ENCODE data around the gene CEND1. TPM values are rescaled to one million over a fixed set of nuclear protein-coding genes. Genes with fewer than 3 reads are reported as not detected.

CEND1 gene
- total and polyA plus RNA-seq, 2 of the 13 experiments (the other 11 are each of a cell fraction or from before 2014, with no cell fraction given) = not detected

- TF ChIP-seq ZBTB4 (CRISPR knock-in tag; IDR thresholded peaks at IDR 0.05; ENCODE audit: borderline replicate concordance) (peak; percentile 26; the same call in 1 of the 2 replicates), HNRNPL (IDR thresholded peaks at IDR 0.05; ENCODE audit: low read depth, low read length) (0 out of 2 replicates have a peak, but pooled peaks have one; percentile 81), RAD21 (CRISPR knock-in tag; IDR thresholded peaks at IDR 0.05) (peak; percentile 73), PATZ1 (CRISPR knock-in tag; IDR thresholded peaks at IDR 0.05) (peak; percentile 37; the same call in 1 of the 2 replicates), ZFP41 (CRISPR knock-in tag; IDR thresholded peaks at IDR 0.05; ENCODE audit: borderline replicate concordance) (0 out of 2 replicates have a peak, but pooled peaks have one; percentile 38), ZFX (CRISPR knock-in tag; IDR thresholded peaks at IDR 0.05; ENCODE audit: low read depth) (peak; percentile 27; the same call in 1 of the 2 replicates)
These were observed 24.7 kb downstream of the CEND1 start (continued) for GRCh38 chr11:765025-765801.

Measured in HepG2 (cell line).